GM12864 (cell line): ENCODE measurements around the gene ING5.
A peak's percentile ranks its signal among the peaks of the same experiment; 100 is the strongest.

Source experiments
- DNase-seq: peaks from one replicate; pipeline ENCODE4 v3.0.0-alpha.2; 2011; ENCODE audit warnings: low read depth
- H3K4me3 ChIP-seq: 2 replicates; pipeline ENCODE4 v1.5.1; 2011; ENCODE audit warnings: mild to moderate bottlenecking, low read depth, low read length, control low read depth
- CTCF ChIP-seq: IDR thresholded peaks from 2 replicates; pipeline ENCODE4 v1.5.1; 2011; ENCODE audit warnings: low read depth, mild to moderate bottlenecking, moderate library complexity, low read length, control low read depth, inconsistent platforms; ENCODE audit errors: missing control alignments

ING5 gene

GRCh38 chr2:241770936-241771285, 69.1 kb downstream of the ING5 start:
- no peak overlapping the region for H3K4me3 ChIP-seq
- no peak for TF ChIP-seq CTCF
- DNase-seq = no peak

GRCh38 chr2:241771286-241772062, 69.6 kb downstream of the ING5 start:
- DNase-seq = no peak
- TF ChIP-seq CTCF = no peak

GRCh38 chr2:241772063-241772499, 70.2 kb downstream of the ING5 start:
- H3K4me3 ChIP-seq = peak overlapping the region; percentile 7; the same call in 1 of the 2 replicates
- no peak for TF ChIP-seq CTCF
- peak; percentile 39 for DNase-seq

More at GRCh38 chr2:241771286-241772062, 69.6 kb downstream of the ING5 start:
- peak overlapping the region; percentile 7; the same call in 1 of the 2 replicates for H3K4me3 ChIP-seq

GRCh38 chr2:241773511-241774418, 71.9 kb downstream of the ING5 start:
- DNase-seq = no peak
- no peak for TF ChIP-seq CTCF
- no peak overlapping the region for H3K4me3 ChIP-seq

GRCh38 chr2:241774419-241775222, 72.8 kb downstream of the ING5 start:
- H3K4me3 ChIP-seq = no peak overlapping the region
- TF ChIP-seq CTCF = no peak
- DNase-seq = no peak

GRCh38 chr2:241775223-241776177, 73.7 kb downstream of the ING5 start:
- H3K4me3 ChIP-seq = no peak overlapping the region
- no peak for DNase-seq
- TF ChIP-seq CTCF = no peak
